Right lobe of liver (tissue), 4 donors: ENCODE data around the gene CDHR3.

Experiments
- POLR2A ChIP-seq: fragments of 450-650 bp; IDR thresholded peaks from one replicate; pipeline ENCODE4 v1.6.1; 2017; ENCODE audit warnings: antibody characterized with exemption, mild to moderate bottlenecking
- TF ChIP-seq, protein P1 (sequence below), 4 donors: fragments of 200-600 bp in 3 of 4; fragments of 450-650 bp in 1 of 4; IDR thresholded peaks; one replicate each; pipeline versions ENCODE4 v1.5.1 to v1.8.0; 2016 to 2022; ENCODE audit warnings: antibody characterized with exemption in 4 of 4, mild to moderate bottlenecking in 2 of 4
- donor health status: DM: no; HTN: no; CAD: no.
- donor health status: DM: no; HTN: no; CAD: no.
- donor health status: DM: no; HTN: yes; CAD: no.

DNA sequence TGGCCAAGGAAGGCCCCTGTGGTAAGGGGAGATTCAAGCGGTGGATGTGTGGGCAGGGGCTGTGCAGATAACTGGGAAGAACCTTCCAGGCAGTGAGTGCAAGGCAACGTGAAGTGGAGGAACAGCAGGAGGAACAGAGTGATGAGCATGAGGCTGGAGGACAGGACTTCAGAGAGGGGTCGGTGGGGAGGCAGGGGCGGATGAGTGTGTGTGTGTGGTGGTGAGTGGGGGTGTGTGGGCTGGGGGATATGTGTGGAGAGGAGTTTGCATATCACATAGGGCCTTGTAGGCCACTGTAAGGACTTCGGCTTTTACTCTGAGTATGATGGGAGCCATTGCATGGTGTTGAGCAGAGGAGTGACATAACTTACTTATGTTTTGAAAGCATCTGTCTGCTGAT, 75.2 kb downstream of the CDHR3 start:
- no peak for TF ChIP-seq POLR2A
- TF ChIP-seq, protein P1, sequence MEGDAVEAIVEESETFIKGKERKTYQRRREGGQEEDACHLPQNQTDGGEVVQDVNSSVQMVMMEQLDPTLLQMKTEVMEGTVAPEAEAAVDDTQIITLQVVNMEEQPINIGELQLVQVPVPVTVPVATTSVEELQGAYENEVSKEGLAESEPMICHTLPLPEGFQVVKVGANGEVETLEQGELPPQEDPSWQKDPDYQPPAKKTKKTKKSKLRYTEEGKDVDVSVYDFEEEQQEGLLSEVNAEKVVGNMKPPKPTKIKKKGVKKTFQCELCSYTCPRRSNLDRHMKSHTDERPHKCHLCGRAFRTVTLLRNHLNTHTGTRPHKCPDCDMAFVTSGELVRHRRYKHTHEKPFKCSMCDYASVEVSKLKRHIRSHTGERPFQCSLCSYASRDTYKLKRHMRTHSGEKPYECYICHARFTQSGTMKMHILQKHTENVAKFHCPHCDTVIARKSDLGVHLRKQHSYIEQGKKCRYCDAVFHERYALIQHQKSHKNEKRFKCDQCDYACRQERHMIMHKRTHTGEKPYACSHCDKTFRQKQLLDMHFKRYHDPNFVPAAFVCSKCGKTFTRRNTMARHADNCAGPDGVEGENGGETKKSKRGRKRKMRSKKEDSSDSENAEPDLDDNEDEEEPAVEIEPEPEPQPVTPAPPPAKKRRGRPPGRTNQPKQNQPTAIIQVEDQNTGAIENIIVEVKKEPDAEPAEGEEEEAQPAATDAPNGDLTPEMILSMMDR (IDR thresholded peaks at IDR 0.05), result no peak
